GM19035 (cell line): ENCODE results near the gene SERBP1.
A peak's percentile ranks its signal among the peaks of the same experiment; 100 is the strongest.
"Not testable (repeated sequence)": the region's sequence is repeated elsewhere in the genome, so short reads cannot be mapped to it uniquely, and the experiment has no call there.

ENCODE experiments used
- ATAC-seq: cut with Tn5 transposase; IDR thresholded peaks from one replicate; pipeline ENCODE4 v1.9.1; 2021; ENCODE audit not compliant: unreplicated experiment

The SERBP1 gene

DNA sequence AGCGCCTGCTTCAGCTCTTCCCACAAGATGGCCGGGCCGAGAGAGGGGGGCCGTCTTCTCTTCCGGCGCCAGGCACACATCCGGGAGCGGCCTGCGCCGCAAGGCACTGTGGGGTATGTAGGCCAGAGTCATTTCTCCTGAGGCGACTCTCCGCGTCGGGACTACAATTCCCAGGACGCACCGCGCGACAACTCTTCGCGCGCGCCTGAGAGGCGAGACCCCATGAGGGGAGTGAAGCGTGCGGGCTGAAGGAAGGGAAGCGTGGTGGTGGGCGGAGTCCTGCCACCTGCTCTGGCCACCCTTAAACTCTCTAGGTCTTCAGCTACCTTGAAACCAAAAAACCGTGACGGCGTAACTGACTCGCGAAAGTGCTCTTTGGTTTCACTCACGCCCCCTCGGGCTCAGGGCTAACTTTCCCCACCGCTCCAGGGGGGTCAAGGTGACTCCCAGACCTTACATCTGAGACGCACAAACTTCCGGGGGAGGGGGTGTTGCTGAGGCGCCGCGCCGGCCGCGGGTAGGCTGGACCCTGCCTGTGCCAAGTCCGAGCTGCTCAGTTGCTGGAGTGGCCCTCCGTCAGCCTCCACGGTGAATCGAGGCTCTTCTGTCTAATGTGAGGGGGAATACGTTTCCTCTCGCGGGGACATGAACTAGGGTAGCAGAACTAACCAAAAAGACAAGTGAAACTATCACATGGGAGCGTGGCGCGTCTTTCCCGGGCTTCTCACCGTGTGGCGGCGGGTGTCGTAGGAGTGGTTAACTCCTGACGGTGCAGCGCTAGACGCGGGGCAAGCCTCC, at the start of gene SERBP1:
TSS of gene SERBP1 (minus strand) at position 45 of the 798 bp plus-strand sequence. CDS start 102 bp downstream, outside the sequence.
- ATAC-seq: peak; percentile 91

DNA sequence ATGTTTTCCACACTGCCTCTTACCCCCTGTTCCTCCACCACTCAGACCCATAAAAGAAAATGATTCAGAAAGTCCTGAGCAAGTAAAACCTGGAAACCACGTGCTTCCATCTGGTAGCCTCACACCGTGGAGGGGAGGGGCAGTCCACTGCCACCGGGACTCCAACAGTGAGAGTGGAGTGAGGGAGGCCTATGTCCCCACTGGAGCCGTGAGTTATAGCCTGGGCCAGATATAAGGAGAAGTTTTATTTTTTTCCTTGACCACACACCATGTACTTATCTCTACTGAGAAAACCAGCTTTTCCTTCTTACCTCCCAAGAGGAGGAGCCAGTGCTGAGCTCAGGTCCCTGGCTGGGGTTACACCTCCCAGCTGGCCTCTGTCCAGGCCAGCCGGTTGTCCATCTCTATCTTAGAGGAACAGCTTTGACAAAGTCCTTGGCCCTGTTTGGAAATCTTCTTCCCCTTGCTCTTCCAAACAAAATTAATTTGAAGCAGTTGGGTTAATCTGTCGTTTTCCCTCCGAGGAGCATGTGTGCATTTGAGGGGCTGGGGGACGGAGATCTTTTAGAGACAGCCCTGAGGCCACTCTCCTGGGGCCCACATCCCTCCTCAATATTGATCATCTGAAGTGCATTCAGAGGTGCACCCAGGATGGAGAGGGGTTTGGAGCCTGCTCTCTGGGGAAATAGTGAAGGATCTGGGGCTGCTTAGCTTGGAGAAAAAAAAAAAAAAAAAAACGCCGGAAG, 49.1 kb upstream of the SERBP1 start:
- ATAC-seq: no peak

DNA sequence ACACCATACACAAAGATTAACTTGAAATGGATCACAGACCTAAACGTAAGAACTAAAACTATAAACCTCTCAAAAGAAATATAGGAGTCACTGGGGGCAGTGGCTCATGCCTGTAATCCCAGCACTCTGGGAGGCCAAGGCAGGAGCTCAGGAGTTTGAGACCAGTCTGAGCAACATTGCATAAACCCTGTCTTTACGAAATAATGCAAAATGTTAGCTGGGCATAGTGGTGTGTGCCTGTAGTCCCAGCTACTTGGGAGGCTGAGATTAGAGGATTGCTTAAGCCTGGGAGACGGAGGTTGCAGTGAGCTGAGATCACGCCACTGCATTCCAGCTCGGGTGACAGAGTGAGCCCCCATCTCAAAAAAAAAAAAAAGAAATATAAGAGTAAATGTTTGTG, 46.7 kb upstream of the SERBP1 start:
- no peak for ATAC-seq

GRCh38 chr1:67476006-67476482, 45.8 kb upstream of the SERBP1 start:
- ATAC-seq: no peak

DNA sequence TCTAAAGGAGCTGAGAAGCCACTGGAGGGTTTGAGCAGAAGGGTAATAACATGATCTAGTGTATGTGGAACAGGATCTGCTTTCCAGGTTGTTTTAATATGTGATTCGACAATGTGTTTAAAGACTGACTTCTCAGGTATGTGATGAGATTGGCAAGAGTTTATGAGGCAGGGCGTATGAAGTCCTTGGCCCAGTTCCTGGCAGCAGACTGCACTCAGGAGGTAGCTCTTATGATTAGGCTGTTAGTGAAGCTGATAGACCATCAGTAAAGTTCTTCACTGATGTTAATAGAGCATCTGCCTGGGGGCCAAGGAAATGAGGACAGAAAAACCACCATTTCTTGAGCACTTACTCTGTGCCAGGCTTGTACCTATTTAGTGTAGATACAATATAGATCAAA, 41.9 kb upstream of the SERBP1 start:
- no peak for ATAC-seq

- ATAC-seq: no peak
Observed at GRCh38 chr1:67469431-67469830, 39.2 kb upstream of the SERBP1 start.

GRCh38 chr1:67468066-67468718, 38.0 kb upstream of the SERBP1 start:
- no peak for ATAC-seq

GRCh38 chr1:67465375-67465774, 35.2 kb upstream of the SERBP1 start:
- no peak for ATAC-seq

GRCh38 chr1:67464746-67465145, 34.5 kb upstream of the SERBP1 start:
- no peak for ATAC-seq

- no peak for ATAC-seq
Observed at GRCh38 chr1:67464058-67464457, 33.9 kb upstream of the SERBP1 start.

DNA sequence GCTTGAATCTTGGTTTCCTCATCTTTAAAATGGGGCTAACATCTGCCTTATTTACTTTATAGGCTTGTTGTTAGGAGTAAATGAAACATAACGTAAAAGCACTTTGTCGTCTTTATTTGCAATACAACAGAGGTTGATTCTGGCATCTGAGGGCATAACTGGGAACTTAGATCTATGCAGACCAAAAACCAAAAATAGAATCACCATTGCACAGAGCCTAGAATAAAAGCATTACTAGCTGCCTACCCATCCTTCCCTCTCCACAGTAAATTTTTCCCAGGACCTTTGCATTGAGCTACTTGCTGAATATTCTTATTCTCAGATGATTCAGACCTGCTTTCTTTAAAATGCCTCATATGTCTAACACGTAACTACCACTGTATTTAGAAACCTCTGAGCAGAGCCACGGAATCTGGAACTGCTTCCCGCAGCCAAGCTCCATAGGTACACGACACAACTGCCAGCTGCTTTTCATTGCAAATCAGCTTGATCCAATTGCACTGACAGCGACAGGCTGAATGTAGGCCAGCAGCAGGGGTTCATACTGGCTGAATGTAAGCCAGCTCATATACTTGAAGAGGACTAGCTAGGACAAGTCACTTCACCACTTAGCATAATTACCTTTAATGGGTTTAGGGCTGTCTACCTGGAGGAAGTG, 33.2 kb upstream of the SERBP1 start:
- no peak for ATAC-seq

- ATAC-seq: no peak
Observed at GRCh38 chr1:67460676-67461500, 30.7 kb upstream of the SERBP1 start.

DNA sequence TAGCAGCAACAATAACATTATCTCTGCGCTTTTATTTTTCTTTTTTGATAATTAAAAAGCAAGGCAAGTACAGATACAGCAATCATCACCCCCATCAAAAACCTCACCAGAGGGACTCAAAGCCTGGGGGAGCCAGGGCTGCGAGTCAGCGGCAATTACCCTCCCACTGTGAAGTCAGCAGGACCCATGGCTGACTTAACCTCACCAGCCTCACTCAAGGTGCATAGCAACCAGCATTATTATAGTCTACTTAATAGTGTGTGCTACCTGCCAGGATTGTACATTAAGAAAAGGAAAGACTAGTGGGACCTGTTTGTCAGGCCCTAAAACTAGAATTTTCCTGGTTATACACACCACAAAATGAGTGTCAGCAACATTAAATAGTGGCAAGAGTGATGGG, 28.9 kb upstream of the SERBP1 start:
- no peak for ATAC-seq

GRCh38 chr1:67458663-67459062, 28.5 kb upstream of the SERBP1 start:
- ATAC-seq: no peak

- no peak for ATAC-seq
Observed at GRCh38 chr1:67457247-67457646, 27.0 kb upstream of the SERBP1 start.

DNA sequence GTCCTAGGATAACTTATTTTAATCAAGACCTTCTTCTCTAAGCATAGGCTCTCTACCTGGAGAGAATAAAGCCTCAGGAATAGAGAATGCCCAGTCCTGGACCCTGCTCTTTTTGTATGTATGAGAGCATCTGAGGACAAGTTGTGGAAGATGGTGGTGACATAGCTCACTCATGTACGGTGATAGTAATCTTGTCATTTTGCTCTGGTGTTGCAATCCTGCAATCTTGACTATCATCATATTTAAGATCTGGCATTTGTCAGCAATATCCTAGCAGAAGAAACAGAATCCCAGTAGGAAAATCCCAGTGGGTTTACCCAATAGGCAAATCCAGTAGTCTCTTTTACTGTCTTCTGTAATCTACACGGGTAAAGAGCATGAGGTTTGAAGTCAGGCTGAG, 21.6 kb upstream of the SERBP1 start:
- ATAC-seq: no peak

DNA sequence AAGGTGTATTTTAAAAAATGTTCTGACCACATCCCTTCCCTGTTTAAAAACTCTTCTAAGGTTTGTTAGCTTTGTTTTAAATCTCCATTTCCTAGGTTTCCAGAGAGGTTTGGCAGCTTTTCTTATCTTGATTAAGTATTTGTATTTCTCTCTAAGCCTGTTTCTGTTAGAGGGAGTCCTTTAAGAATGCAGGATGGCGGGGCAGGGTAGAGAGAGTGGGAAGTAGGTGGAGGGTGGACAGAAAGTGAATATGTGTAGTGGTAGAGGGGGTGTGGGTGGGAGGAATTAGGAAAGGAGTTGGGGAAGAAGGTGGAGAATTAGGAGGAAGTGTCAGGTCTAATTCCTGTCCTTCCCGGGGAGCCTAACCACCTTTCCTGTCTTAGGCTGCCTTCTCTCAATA, 21.2 kb upstream of the SERBP1 start:
- ATAC-seq: no peak

- ATAC-seq: no peak
Observed at GRCh38 chr1:67446893-67447292, 16.7 kb upstream of the SERBP1 start.

DNA sequence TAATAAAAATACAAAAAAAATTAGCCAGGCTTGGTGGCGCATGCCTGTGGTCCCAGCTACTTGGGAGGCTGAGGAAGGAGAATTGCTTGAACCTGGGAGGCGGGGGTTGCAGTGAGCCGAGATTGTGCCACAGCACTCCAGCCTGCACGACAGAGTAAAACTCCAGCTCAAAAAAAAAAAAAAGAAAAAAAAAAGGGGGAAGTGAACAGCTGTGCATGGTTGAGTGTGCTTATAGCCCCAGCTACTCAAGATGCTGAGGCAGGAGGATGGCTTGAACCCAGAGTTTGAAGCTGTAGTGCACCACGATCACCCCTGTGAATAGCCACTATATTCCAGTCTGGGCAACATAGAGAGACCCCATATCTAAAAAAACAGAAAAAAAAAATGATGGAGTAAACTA, 15.8 kb upstream of the SERBP1 start:
- ATAC-seq: not testable (repeated sequence)

DNA sequence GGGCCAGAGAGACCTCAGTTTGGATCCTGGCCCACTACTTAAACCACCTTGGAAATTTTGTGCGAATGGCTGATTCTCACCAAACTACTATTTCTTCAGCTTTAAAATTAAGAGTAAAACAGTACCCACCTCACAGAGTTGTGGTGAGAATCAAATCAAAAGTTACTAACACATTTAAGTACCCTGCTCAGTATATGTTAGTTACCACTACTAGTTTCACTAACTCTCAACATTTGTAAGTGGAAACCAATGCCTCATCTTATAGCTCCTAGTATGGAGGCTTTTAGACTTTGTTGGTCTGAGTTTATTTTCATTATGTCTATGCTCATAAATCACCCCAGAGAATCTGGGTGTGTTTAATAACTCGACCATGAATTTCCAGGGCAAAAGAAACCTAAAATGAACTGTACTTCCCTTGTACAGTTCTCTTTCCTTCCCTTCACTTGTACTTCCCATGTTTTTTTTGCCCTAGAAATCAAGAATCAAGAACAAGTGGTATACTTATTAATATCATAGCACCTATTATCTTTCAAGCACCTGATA, 11.6 kb upstream of the SERBP1 start:
- ATAC-seq: no peak
